ENCODE results near the gene TIMP3.

DNA sequence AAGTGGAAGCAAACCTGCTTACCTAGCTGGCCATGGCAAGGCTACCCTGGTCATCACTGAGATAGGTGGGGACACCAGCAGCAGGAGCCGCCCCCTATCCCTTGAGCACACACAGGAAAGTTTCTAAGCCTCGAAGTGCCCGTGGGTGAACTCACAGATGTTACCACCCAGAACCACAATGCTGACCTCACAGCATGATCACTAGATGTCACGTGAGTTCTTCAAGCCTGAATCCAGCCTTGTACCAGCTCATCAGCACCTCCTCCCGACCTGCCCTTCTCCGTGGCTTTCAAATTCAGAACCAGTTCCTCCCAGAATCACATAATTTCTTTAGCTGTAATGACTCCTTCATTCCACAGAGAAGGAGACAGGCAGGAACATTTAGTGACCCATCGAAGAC lies 24.7 kb upstream of the TIMP3 start:
- TF ChIP-seq, protein P1, sequence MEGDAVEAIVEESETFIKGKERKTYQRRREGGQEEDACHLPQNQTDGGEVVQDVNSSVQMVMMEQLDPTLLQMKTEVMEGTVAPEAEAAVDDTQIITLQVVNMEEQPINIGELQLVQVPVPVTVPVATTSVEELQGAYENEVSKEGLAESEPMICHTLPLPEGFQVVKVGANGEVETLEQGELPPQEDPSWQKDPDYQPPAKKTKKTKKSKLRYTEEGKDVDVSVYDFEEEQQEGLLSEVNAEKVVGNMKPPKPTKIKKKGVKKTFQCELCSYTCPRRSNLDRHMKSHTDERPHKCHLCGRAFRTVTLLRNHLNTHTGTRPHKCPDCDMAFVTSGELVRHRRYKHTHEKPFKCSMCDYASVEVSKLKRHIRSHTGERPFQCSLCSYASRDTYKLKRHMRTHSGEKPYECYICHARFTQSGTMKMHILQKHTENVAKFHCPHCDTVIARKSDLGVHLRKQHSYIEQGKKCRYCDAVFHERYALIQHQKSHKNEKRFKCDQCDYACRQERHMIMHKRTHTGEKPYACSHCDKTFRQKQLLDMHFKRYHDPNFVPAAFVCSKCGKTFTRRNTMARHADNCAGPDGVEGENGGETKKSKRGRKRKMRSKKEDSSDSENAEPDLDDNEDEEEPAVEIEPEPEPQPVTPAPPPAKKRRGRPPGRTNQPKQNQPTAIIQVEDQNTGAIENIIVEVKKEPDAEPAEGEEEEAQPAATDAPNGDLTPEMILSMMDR (IDR thresholded peaks at IDR 0.05), result no peak
- no peak for TF ChIP-seq EP300 (IDR thresholded peaks at IDR 0.05)
- no peak for TF ChIP-seq POLR2A (IDR thresholded peaks at IDR 0.05)

All from tibial nerve (tissue), 4 donors.